ENCODE data around the gene SNX9. TPM values are rescaled to one million over a fixed set of nuclear protein-coding genes. Genes with fewer than 3 reads are reported as not detected.

Gene SNX9
- total RNA-seq, 2 experiments from 2014 or later = 46.6 to 48.5 TPM

- no peaks in the 10 kb centered on the region for H3K36me3 ChIP-seq (ENCODE audit: insufficient read depth, low read length)
- no peak overlapping the region for H3K4me3 ChIP-seq (ENCODE audit: low read length)
- Mint-ChIP-seq H3K27ac (no peak overlapping the region), H3K27me3 (no peaks in the 10 kb centered on the region), H3K9me3 (no peaks in the 10 kb centered on the region), H3K4me3 (no peak overlapping the region), H3K36me3 (ENCODE audit: low read depth) (no peaks in the 10 kb centered on the region), H3K4me1 (ENCODE audit: low read depth) (peaks cover 6% of the 10 kb centered on the region)
- TF ChIP-seq, protein P1, sequence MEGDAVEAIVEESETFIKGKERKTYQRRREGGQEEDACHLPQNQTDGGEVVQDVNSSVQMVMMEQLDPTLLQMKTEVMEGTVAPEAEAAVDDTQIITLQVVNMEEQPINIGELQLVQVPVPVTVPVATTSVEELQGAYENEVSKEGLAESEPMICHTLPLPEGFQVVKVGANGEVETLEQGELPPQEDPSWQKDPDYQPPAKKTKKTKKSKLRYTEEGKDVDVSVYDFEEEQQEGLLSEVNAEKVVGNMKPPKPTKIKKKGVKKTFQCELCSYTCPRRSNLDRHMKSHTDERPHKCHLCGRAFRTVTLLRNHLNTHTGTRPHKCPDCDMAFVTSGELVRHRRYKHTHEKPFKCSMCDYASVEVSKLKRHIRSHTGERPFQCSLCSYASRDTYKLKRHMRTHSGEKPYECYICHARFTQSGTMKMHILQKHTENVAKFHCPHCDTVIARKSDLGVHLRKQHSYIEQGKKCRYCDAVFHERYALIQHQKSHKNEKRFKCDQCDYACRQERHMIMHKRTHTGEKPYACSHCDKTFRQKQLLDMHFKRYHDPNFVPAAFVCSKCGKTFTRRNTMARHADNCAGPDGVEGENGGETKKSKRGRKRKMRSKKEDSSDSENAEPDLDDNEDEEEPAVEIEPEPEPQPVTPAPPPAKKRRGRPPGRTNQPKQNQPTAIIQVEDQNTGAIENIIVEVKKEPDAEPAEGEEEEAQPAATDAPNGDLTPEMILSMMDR (IDR thresholded peaks at IDR 0.05) = no peak
- CTCF ChIA-PET = no interaction called here
- ATAC-seq (ENCODE audit: poor library complexity) (no peak), DNase-seq (no peak)
- no peaks in the 10 kb centered on the region for H3K9me3 ChIP-seq (ENCODE audit: control insufficient read depth in 1 of 2, insufficient read depth in 1 of 2, low read length in 2 of 2)
- H3K27me3 ChIP-seq (ENCODE audit: control insufficient read depth in 1 of 2, insufficient read depth in 2 of 2, low read length in 2 of 2) = no peaks in the 10 kb centered on the region
- H3K4me1 ChIP-seq (ENCODE audit: insufficient read depth, low read length) = peaks cover 6% of the 10 kb centered on the region
- no peak overlapping the region for H3K27ac ChIP-seq (ENCODE audit: low read depth in 1 of 2, low read length in 2 of 2)
- POLR2A ChIA-PET = no interaction called here
- intact Hi-C loops (cut with DNase I, micrococcal nuclease) = no loop called here
Observed at GRCh38 chr6:157974967-157975366, 151.9 kb downstream of the SNX9 start.

- DNase-seq (no peak), ATAC-seq (ENCODE audit: poor library complexity) (no peak)
- Histone ChIP-seq H3K4me3 (ENCODE audit: low read length) (no peak overlapping the region), H3K4me1 (ENCODE audit: insufficient read depth, low read length) (peaks cover 9% of the 10 kb centered on the region), H3K36me3 (ENCODE audit: insufficient read depth, low read length) (no peaks in the 10 kb centered on the region), H3K9me3 (ENCODE audit: control insufficient read depth in 1 of 2, insufficient read depth in 1 of 2, low read length in 2 of 2) (no peaks in the 10 kb centered on the region), H3K27me3 (ENCODE audit: control insufficient read depth in 1 of 2, insufficient read depth in 2 of 2, low read length in 2 of 2) (no peaks in the 10 kb centered on the region), H3K27ac (ENCODE audit: low read depth in 1 of 2, low read length in 2 of 2) (no peak overlapping the region)
- no peaks in the 10 kb centered on the region for H3K9me3 Mint-ChIP-seq
- intact Hi-C loops (cut with DNase I, micrococcal nuclease) = no loop called here
- TF ChIP-seq, protein P1 (IDR thresholded peaks at IDR 0.05) = no peak
- H3K4me1 Mint-ChIP-seq (ENCODE audit: low read depth) = peaks cover 11% of the 10 kb centered on the region
- no peak overlapping the region for H3K4me3 Mint-ChIP-seq
- ChIA-PET CTCF (no interaction called here), POLR2A (no interaction called here)
- H3K36me3 Mint-ChIP-seq (ENCODE audit: low read depth) = no peaks in the 10 kb centered on the region
- no peaks in the 10 kb centered on the region for H3K27me3 Mint-ChIP-seq
- no peak overlapping the region for H3K27ac Mint-ChIP-seq
Observed at GRCh38 chr6:157975456-157975855, 152.4 kb downstream of the SNX9 start.

DNA sequence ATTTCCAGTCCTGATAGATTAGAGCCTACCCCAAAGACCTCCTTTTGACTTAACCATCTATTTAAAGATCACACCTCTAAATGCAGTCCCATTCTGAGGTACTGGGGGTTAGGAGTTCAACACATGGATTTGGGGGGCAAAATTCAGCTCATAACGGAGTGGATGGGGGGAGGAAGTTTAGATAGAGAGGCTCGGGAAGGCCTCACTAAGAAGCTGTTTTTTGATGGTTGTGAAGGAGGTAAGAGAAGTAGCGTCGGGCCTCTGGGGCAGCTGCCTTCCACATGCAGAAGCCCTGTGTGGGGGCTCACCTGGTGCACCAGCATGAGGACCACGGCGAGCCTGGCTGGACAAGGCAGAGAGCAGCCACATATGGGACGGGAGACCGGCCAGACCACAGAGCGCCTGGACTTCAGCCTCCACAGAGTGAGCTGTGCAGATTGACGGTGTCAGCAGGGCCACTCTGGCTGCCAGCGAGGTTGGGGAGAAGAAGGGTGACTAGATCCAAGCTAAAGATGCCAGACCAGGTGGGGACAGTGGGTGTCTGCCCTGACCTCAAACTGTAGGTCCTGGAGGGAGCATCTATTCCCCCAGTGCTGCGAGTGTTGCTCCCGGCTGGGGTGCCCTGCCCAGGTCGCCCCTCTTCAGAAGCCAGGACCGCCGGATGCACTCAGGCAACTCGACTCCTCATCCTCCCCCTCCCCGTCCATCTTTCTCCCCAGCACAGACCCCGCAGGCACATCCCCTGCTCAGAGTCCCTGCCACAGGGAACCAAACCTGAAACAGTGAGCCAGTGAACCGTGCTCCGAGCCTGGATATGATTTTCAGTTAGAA is 153.5 kb downstream of the SNX9 start:
- H3K27me3 ChIP-seq (ENCODE audit: control insufficient read depth in 1 of 2, insufficient read depth in 2 of 2, low read length in 2 of 2) = no peaks in the 10 kb centered on the region
- H3K36me3 ChIP-seq (ENCODE audit: insufficient read depth, low read length) = no peaks in the 10 kb centered on the region
- intact Hi-C loops (cut with DNase I, micrococcal nuclease) = no loop called here
- peaks cover 18% of the 10 kb centered on the region for H3K4me1 ChIP-seq (ENCODE audit: insufficient read depth, low read length)
- no peak overlapping the region for H3K27ac ChIP-seq (ENCODE audit: low read depth in 1 of 2, low read length in 2 of 2)
- Mint-ChIP-seq H3K36me3 (ENCODE audit: low read depth) (peaks cover 5% of the 10 kb centered on the region), H3K9me3 (no peaks in the 10 kb centered on the region), H3K27me3 (no peaks in the 10 kb centered on the region), H3K4me1 (ENCODE audit: low read depth) (peaks cover 17% of the 10 kb centered on the region), H3K4me3 (no peak overlapping the region), H3K27ac (no peak overlapping the region)
- H3K9me3 ChIP-seq (ENCODE audit: control insufficient read depth in 1 of 2, insufficient read depth in 1 of 2, low read length in 2 of 2) = no peaks in the 10 kb centered on the region
- no peak for DNase-seq
- ChIA-PET CTCF (no interaction called here), POLR2A (no interaction called here)
- TF ChIP-seq, protein P1 (IDR thresholded peaks at IDR 0.05) = no peak
- ATAC-seq (ENCODE audit: poor library complexity) = no peak
- H3K4me3 ChIP-seq (ENCODE audit: low read length) = no peak overlapping the region
